Caco-2 (cell line): ENCODE results near the gene PRRC2A. TPM values are rescaled to one million over a fixed set of nuclear protein-coding genes. Genes with fewer than 3 reads are reported as not detected.

Experiments used
- BruUV-seq: library from RNA; stranded (reverse); fragments of 400-500 nt; replicated peaks from 2 replicates; lab custom pipeline; 2021; lab: Mats Ljungman, UMichigan
- CTCF ChIA-PET: fragments of 300-600 bp; sonication (Branson Sonifier 250); formaldehyde crosslinking; loops from one replicate; lab custom pipeline; 2022; ENCODE audit warnings: antibody characterized with exemption; lab: Charles Lee
- POLR2A ChIA-PET: fragments of 300-600 bp; sonication (Branson Sonifier 250); formaldehyde crosslinking; loops from one replicate; lab custom pipeline; 2022; ENCODE audit warnings: antibody characterized with exemption; lab: Charles Lee
- DNase-seq, 2 experiments: peaks; one replicate each; pipeline versions ENCODE4 v3.0.0 to v3.0.0-alpha.2; 2020 to 2022
- H3K27me3 ChIP-seq: replicated peaks from 2 replicates; pipeline ENCODE4 v1.6.0; 2011; ENCODE audit warnings: low read length; ENCODE audit not compliant: control insufficient read depth, insufficient read depth
- H3K36me3 ChIP-seq: 2 replicates; pipeline ENCODE4 v1.5.1; 2011; ENCODE audit warnings: low read length; ENCODE audit not compliant: control insufficient read depth, insufficient read depth
- H3K4me1 ChIP-seq: fragments of 250-450 bp; sonication (Bioruptor Pico); 2 replicates; pipeline ENCODE4 v1.5.1; 2020; ENCODE audit warnings: mild to moderate bottlenecking
- H3K4me3 ChIP-seq: 2 replicates; pipeline ENCODE4 v1.5.1; 2011; ENCODE audit warnings: low read depth, mild to moderate bottlenecking, control low read depth, low read length
- H3K9me3 ChIP-seq: fragments of 250-450 bp; sonication (Bioruptor Pico); 2 replicates; pipeline ENCODE4 v1.5.1; 2020; ENCODE audit warnings: mild to moderate bottlenecking, moderate library complexity
- H3K27ac Mint-ChIP-seq: one replicate; pipeline ENCODE4 v1.8.0; 2022; ENCODE audit warnings: mixed read lengths; ENCODE audit not compliant: unreplicated experiment
- H3K27me3 Mint-ChIP-seq: one replicate; pipeline ENCODE4 v1.8.0; 2022; ENCODE audit warnings: mixed read lengths; ENCODE audit not compliant: insufficient read depth, unreplicated experiment
- H3K36me3 Mint-ChIP-seq: one replicate; pipeline ENCODE4 v1.8.0; 2022; ENCODE audit warnings: mild to moderate bottlenecking, mixed read lengths; ENCODE audit not compliant: insufficient read depth, unreplicated experiment
- H3K4me1 Mint-ChIP-seq: one replicate; pipeline ENCODE4 v1.8.0; 2022; ENCODE audit warnings: low read depth, mixed read lengths; ENCODE audit not compliant: unreplicated experiment
- H3K4me3 Mint-ChIP-seq: one replicate; pipeline ENCODE4 v1.8.0; 2022; ENCODE audit warnings: mild to moderate bottlenecking, moderate library complexity, mixed read lengths; ENCODE audit not compliant: unreplicated experiment
- H3K9me3 Mint-ChIP-seq: one replicate; pipeline ENCODE4 v1.8.0; 2022; ENCODE audit warnings: mixed read lengths; ENCODE audit not compliant: unreplicated experiment
- CTCF ChIP-seq, 2 experiments: fragments of 200-600 bp in 1 of 2; IDR thresholded peaks; 1 replicate in 1 of 2; 2 replicates in 1 of 2; pipeline versions ENCODE4 v1.5.1 to v1.8.0; 2011 to 2022; ENCODE audit warnings: antibody characterized with exemption in 1 of 2, control low read depth in 1 of 2, inconsistent platforms in 1 of 2, low read depth in 1 of 2, low read length in 1 of 2, mild to moderate bottlenecking in 1 of 2, moderate library complexity in 1 of 2; ENCODE audit not compliant: insufficient read depth in 1 of 2, severe bottlenecking in 1 of 2, unreplicated experiment in 1 of 2
- intact Hi-C: fragments of 100-400 bp; cut with micrococcal nuclease; formaldehyde crosslinking; loops from one replicate; pipeline ENCODE4 v1.10.0; 2022; ENCODE audit not compliant: unreplicated experiment
- total RNA-seq: library from RNA; stranded (reverse); gene quantifications from 2 replicates; pipeline ENCODE4 v1.2.3, GENCODE V29; 2022

Gene PRRC2A
- total RNA-seq, 1 experiment from 2014 or later: 222 TPM

- intact Hi-C loops: no loop called here
- Histone ChIP-seq H3K4me3 (no peak within 1 kb of the TSS), H3K36me3 (no peaks in the 10 kb centered on the region), H3K4me1 (peaks cover 10% of the 10 kb centered on the region), H3K9me3 (no peaks in the 10 kb centered on the region), H3K27me3 (no peaks in the 10 kb centered on the region)
- peak within 1 kb of the TSS; percentile 53 for H3K27ac Mint-ChIP-seq
- no peak within 1 kb of the TSS for H3K4me3 Mint-ChIP-seq
- DNase-seq: no peak
- POLR2A ChIA-PET: no interaction called here
- H3K9me3 Mint-ChIP-seq: no peaks in the 10 kb centered on the region
- H3K4me1 Mint-ChIP-seq: peaks cover 15% of the 10 kb centered on the region
- no peaks in the 10 kb centered on the region for H3K27me3 Mint-ChIP-seq
- CTCF ChIA-PET: interaction anchor here (0.5 to 1.1 kb wide), 3 partner anchors 24 to 553 kb away, joined by 3 read pairs; partner anchors contain the start of gene NFKBIL1
- no peaks in the 10 kb centered on the region for H3K36me3 Mint-ChIP-seq
- TF ChIP-seq CTCF (IDR thresholded peaks at IDR 0.05; ENCODE audit: insufficient read depth in 1 of 2, low read depth in 1 of 2, low read length in 1 of 2, severe bottlenecking in 1 of 2, unreplicated experiment in 1 of 2): no peak
- no TSS peak for BruUV-seq
Measured at GRCh38 chr6:31575335-31575901, 45.1 kb upstream of the PRRC2A start, which contains the start of gene TNF. TSS of gene TNF (plus strand) at chr6:31575565. CDS start at chr6:31575742, 177 bp downstream.

GRCh38 chr6:31575952-31576685 is 44.4 kb upstream of the PRRC2A start:
- ChIA-PET POLR2A (no interaction called here), CTCF (interaction anchor here (0.5 to 1.1 kb wide), 4 partner anchors 20 to 28 kb away, joined by 3 to 4 read pairs (median 3); partner anchors contain the start of gene NFKBIL1)
- Histone ChIP-seq H3K36me3 (no peaks in the 10 kb centered on the region), H3K9me3 (no peaks in the 10 kb centered on the region), H3K27me3 (no peaks in the 10 kb centered on the region), H3K4me3 (no peak overlapping the region), H3K4me1 (peaks cover 14% of the 10 kb centered on the region)
- no TSS peak for BruUV-seq
- Mint-ChIP-seq H3K36me3 (peaks cover 4% of the 10 kb centered on the region), H3K4me1 (peaks cover 22% of the 10 kb centered on the region), H3K4me3 (no peak overlapping the region), H3K27me3 (no peaks in the 10 kb centered on the region), H3K9me3 (no peaks in the 10 kb centered on the region), H3K27ac (no peak overlapping the region)
- intact Hi-C loops: no loop called here
- TF ChIP-seq CTCF (IDR thresholded peaks at IDR 0.05; ENCODE audit: insufficient read depth in 1 of 2, low read depth in 1 of 2, low read length in 1 of 2, severe bottlenecking in 1 of 2, unreplicated experiment in 1 of 2): no peak
- no peak for DNase-seq

- no peaks in the 10 kb centered on the region for H3K36me3 ChIP-seq
- intact Hi-C loops: no loop called here
- no peak overlapping the region for H3K4me3 ChIP-seq
- H3K4me3 Mint-ChIP-seq: no peak overlapping the region
- H3K27me3 ChIP-seq: no peaks in the 10 kb centered on the region
- no peaks in the 10 kb centered on the region for H3K9me3 ChIP-seq
- H3K27me3 Mint-ChIP-seq: no peaks in the 10 kb centered on the region
- H3K4me1 ChIP-seq: peaks cover 14% of the 10 kb centered on the region
- CTCF ChIA-PET: interaction anchor here (1.1 kb wide), 1 partner anchor 19 kb away, joined by 3 read pairs; no protein-coding TSS in a partner anchor
- TF ChIP-seq CTCF (IDR thresholded peaks at IDR 0.05; ENCODE audit: insufficient read depth in 1 of 2, low read depth in 1 of 2, low read length in 1 of 2, severe bottlenecking in 1 of 2, unreplicated experiment in 1 of 2): no peak
- H3K4me1 Mint-ChIP-seq: peaks cover 29% of the 10 kb centered on the region
- H3K36me3 Mint-ChIP-seq: peaks cover 5% of the 10 kb centered on the region
- H3K27ac Mint-ChIP-seq: no peak overlapping the region
- no TSS peak for BruUV-seq
- H3K9me3 Mint-ChIP-seq: no peaks in the 10 kb centered on the region
- DNase-seq: no peak
- POLR2A ChIA-PET: no interaction called here
Measured at GRCh38 chr6:31576897-31577578, 43.5 kb upstream of the PRRC2A start.
